Uterus (tissue), 4 donors: ENCODE measurements around the gene AP1B1. TPM values are rescaled to one million over a fixed set of nuclear protein-coding genes. Genes with fewer than 3 reads are reported as not detected.

ENCODE experiments used
- DNase-seq, 2 donors: peaks; one replicate each; pipeline ENCODE4 v3.0.0-alpha.2; 2019 to 2020
- H3K27ac ChIP-seq, 2 donors: fragments of 200-600 bp; sonication (generic); 1 replicate in 1 of 2; 2 replicates in 1 of 2; pipeline ENCODE4 v1.5.1; 2016 to 2018
- H3K27me3 ChIP-seq, 2 donors: fragments of 200-600 bp; sonication (generic); one replicate each; pipeline ENCODE4 v1.5.1; 2018 to 2019; ENCODE audit warnings: control low read depth in 1 of 2
- H3K36me3 ChIP-seq, 2 donors: fragments of 200-600 bp; sonication (generic); one replicate each; pipeline ENCODE4 v1.5.1; 2019; ENCODE audit warnings: control low read depth in 1 of 2
- H3K4me1 ChIP-seq, 2 donors: fragments of 200-600 bp; sonication (generic); one replicate each; pipeline ENCODE4 v1.5.1; 2018 to 2019; ENCODE audit warnings: control low read depth in 1 of 2
- H3K4me3 ChIP-seq, 2 donors: fragments of 200-600 bp; sonication (generic); 1 replicate in 1 of 2; 2 replicates in 1 of 2; pipeline ENCODE4 v1.5.1; 2018 to 2019; ENCODE audit warnings: mild to moderate bottlenecking in 1 of 2
- H3K9me3 ChIP-seq, 2 donors: fragments of 200-600 bp; sonication (generic); one replicate each; pipeline ENCODE4 v1.5.1; 2019; ENCODE audit warnings: control low read depth in 1 of 2
- POLR2A ChIP-seq, 2 donors: fragments of 450-650 bp; IDR thresholded peaks; one replicate each; pipeline ENCODE4 v1.6.1; 2016; ENCODE audit warnings: antibody characterized with exemption in 2 of 2, mild to moderate bottlenecking in 1 of 2, moderate library complexity in 1 of 2
- intact Hi-C: fragments of 100-400 bp; cut with DNase I; formaldehyde crosslinking; loops from one replicate; pipeline ENCODE4 v1.15.1; 2023; ENCODE audit warnings: low total_unique reads
- microRNA-seq: library from miRNA; unstranded; fragments of <30 nt; microRNA quantifications from one replicate; pipeline ENCODE4, GENCODE V29; 2016; ENCODE audit warnings: borderline microRNAs expressed, borderline replicate concordance
- small RNA-seq: library from RNA; depleted of rRNA; stranded (forward); fragments of <200 nt; gene quantifications from one replicate; pipeline ENCODE3, GENCODE V24; 2016
- total RNA-seq, 4 donors: library from RNA; depleted of rRNA in 3 of 4; stranded (reverse); fragments of >200 nt in 3 of 4; gene quantifications; one replicate each; pipeline versions ENCODE4 v1.1.0 to v1.2.4, GENCODE V29; 2014 to 2023
- TF ChIP-seq, protein P1 (sequence below), 4 experiments: fragments of 200-600 bp in 2 of 4; fragments of 450-650 bp in 2 of 4; sonication (generic) in 2 of 4; IDR thresholded peaks; one replicate each; pipeline ENCODE4 v1.5.1; 2016 to 2019; ENCODE audit warnings: antibody characterized with exemption in 4 of 4, mild to moderate bottlenecking in 2 of 4, moderate library complexity in 1 of 4
- donor health status: DM: yes; HTN: yes; CAD: no.

The AP1B1 gene
- total RNA-seq, 4 donors from 2014 or later, result 32.3 to 49.6 (median 36.6) TPM

- Histone ChIP-seq H3K9me3 (no peaks in the 10 kb centered on the region), H3K4me1 (no peaks in the 10 kb centered on the region), H3K27me3 (no peaks in the 10 kb centered on the region), H3K27ac (no peak overlapping the region), H3K4me3 (no peak overlapping the region), H3K36me3 (no peaks in the 10 kb centered on the region)
- no peak for DNase-seq
- intact Hi-C loops, result no loop called here
- TF ChIP-seq, protein P1, sequence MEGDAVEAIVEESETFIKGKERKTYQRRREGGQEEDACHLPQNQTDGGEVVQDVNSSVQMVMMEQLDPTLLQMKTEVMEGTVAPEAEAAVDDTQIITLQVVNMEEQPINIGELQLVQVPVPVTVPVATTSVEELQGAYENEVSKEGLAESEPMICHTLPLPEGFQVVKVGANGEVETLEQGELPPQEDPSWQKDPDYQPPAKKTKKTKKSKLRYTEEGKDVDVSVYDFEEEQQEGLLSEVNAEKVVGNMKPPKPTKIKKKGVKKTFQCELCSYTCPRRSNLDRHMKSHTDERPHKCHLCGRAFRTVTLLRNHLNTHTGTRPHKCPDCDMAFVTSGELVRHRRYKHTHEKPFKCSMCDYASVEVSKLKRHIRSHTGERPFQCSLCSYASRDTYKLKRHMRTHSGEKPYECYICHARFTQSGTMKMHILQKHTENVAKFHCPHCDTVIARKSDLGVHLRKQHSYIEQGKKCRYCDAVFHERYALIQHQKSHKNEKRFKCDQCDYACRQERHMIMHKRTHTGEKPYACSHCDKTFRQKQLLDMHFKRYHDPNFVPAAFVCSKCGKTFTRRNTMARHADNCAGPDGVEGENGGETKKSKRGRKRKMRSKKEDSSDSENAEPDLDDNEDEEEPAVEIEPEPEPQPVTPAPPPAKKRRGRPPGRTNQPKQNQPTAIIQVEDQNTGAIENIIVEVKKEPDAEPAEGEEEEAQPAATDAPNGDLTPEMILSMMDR (IDR thresholded peaks at IDR 0.05), result no peak
- TF ChIP-seq POLR2A (IDR thresholded peaks at IDR 0.05), result no peak
Measured at GRCh38 chr22:29284196-29284595, 104.2 kb downstream of the AP1B1 start.

DNA sequence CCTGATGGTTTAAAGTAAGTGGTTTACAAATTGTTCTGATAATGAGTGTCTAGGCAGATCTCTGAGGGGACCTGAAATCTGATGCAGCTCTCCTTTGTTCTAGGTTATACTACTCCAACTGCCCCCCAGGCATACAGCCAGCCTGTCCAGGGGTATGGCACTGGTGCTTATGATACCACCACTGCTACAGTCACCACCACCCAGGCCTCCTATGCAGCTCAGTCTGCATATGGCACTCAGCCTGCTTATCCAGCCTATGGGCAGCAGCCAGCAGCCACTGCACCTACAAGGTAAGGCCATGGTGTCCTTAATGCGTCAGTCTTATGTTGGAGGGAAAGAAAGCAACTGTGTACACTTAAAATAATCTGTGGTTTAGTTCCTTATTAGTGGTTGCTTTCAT, 110.4 kb downstream of the AP1B1 start:
- no peak for DNase-seq
- no peak overlapping the region for H3K27ac ChIP-seq
- H3K36me3 ChIP-seq, result no peaks in the 10 kb centered on the region
- no peaks in the 10 kb centered on the region for H3K27me3 ChIP-seq
- H3K9me3 ChIP-seq, result no peaks in the 10 kb centered on the region
- TF ChIP-seq, protein P1 (IDR thresholded peaks at IDR 0.05), result no peak
- no peak for TF ChIP-seq POLR2A (IDR thresholded peaks at IDR 0.05)
- intact Hi-C loops, result no loop called here
- no peak overlapping the region for H3K4me3 ChIP-seq
- peaks cover 3 to 17% of the 10 kb centered on the region in 2 donors for H3K4me1 ChIP-seq

Small RNA genes lying within 50 kb of the gene (microRNA-seq; reads per million reads assigned to microRNA genes)
- gene MIR3653, result 18.1 reads per million, percentile 29 among the genes with 10 or more reads in this experiment

Small RNA genes lying within 50 kb of the gene (small RNA-seq; reads per million reads assigned to genes)
- gene AC000041.1, result not detected
- not detected for gene MIR3653

Other genes starting within 250 kb of the AP1B1 start
- gene EMID1, start 182.7 kb downstream of the AP1B1 start, total RNA-seq, result 10 to 100 TPM in 2 of 4 donors, 1 to 10 TPM in 1, under 1 TPM in 1; under 0.01 to 30.0 (median 10.2) TPM
- gene RHBDD3, start 120.6 kb downstream of the AP1B1 start, total RNA-seq, result 10 to 100 TPM in 3 of 4 donors, 1 to 10 TPM in 1; 6.5 to 46.6 (median 26.1) TPM
- 100 to 1,000 TPM; 120 to 221 (median 137) TPM for gene EWSR1, start 120.3 kb downstream of the AP1B1 start, total RNA-seq
- gene GAS2L1, start 81.9 kb downstream of the AP1B1 start, total RNA-seq, result 10 to 100 TPM in 2 of 4 donors, 1 to 10 TPM in 2; 2.4 to 29.6 (median 11.9) TPM
- gene RASL10A, start 72.9 kb downstream of the AP1B1 start, total RNA-seq, result 1 to 10 TPM in 1 of 4 donors, under 1 TPM in 2, not detected in 1; 0.35 to 3.2 (median 0.79) TPM
- not detected for gene RFPL1, start 50.0 kb upstream of the AP1B1 start, total RNA-seq
- gene NEFH, start 91.6 kb upstream of the AP1B1 start, total RNA-seq, result 1 to 10 TPM in 1 of 4 donors, under 1 TPM in 1, not detected in 2; 0.46 to 1.9 TPM
- 10 to 100 TPM in 3 of 4 donors, 1 to 10 TPM in 1; 8.5 to 59.1 (median 48.7) TPM for gene THOC5, start 165.2 kb upstream of the AP1B1 start, total RNA-seq
- gene NIPSNAP1, start 192.5 kb upstream of the AP1B1 start, total RNA-seq, result 10 to 100 TPM in 2 of 4 donors, 1 to 10 TPM in 2; 1.2 to 36.2 (median 15.5) TPM
- gene NF2, start 215.1 kb upstream of the AP1B1 start, total RNA-seq, result 10 to 100 TPM; 17.7 to 52.9 (median 33.8) TPM